SIG-M5 treated with dmso at 0.1 percent for 504 hours (cell line): Measurements from ENCODE around the gene CCNK.

Source experiments
- DNase-seq: peaks from one replicate; lab custom pipeline; 2025; ENCODE audit not compliant: unreplicated experiment; lab: John Stamatoyannopoulos, UW

Gene CCNK

DNA sequence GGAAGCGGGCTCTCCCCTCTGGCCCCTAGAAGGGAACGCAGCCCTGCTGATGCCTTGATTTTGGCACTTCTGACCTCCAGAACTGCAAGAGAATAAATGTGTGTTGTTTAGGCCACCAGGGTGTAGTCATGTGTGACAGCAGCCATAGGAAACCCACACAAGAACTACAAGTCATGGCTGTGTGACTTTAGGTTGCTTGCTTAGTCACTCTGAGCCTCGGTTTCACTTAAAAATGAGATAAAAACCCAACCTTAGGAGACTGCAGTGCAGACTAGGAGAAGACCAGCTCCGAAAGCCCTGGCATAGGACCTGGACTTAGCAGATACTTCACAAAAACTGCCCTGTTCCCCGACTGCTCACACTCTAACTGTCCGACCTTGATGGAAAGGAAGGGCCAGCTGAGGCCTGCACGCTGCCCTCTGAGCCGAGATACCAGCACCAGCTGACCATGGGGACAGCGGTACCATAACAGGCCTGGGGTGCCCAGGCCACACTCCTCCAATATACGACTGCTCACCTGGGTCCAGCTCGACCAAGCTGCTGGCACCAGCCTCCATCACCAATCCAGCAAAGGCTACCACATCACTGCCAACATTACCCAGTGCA lies 69.3 kb downstream of the CCNK start:
- no peak for DNase-seq

DNA sequence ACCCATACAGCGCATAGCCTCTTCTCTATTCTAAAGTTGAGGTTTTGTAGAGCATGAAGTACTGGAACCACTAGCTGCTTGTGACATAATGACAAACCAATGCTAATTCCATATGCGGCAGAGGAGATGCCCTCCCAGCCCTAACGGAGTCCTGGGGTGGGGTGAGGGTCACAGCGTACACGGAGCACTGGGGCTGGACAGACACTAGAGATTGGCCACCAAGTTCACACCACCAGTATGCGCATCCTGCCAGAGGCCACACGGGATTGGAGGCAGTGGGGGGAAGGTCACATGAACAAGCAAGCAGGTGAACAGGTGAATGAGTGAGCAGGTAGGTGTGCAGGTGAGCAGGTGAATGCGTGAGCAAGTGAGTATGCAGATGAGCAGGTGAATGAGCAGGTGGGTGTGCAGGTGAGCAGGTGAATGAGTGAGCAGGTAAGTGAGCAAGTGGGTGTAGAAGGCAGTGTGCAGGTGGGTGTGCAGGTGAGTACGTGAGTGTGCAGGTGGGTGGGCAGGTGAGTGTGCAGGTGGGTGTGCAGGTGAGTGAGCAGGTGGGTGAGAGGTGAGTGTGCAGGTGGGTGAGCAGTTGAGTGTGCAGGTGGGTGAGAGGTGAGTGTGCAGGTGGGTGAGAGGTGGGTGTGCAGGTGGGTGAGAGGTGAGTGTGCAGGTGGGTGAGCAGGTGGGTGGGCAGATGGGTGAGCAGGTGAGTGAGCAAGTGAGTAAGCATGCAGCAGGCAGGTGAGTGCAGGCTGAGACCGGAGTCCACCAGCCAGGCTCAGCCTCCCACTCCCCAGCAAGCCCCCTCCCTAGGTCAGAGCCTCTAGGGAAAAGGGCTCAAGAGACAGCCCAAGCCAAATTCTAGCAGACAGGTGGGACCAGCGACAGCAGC lies 70.1 kb downstream of the CCNK start:
- DNase-seq = no peak

DNA sequence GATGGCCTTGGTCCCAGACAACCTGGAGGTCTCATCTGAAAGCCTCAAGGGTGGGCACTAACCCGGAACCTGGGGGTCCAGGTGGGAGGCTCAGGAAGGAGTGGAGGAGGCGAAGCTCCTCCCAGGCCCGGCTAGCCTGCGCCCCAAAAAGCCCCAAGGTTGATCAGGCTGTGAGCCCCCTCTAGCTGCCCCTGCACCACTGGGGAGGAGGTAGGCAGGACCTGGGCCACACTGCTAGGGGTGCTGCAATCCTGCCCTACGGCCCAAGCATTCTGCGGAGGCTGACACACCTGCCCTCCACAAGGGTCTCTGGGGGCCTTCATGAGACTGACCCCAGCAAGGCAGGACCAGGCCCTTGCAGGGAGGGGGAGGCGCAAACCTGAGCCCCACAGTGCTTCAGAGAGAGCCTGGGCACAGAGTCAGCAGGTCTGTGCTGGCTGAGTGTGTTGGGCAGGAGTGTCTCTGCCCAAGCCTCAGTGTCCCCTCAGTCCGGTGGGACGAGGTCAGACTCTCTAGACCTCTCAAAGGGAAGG lies 70.9 kb downstream of the CCNK start:
- no peak for DNase-seq

DNA sequence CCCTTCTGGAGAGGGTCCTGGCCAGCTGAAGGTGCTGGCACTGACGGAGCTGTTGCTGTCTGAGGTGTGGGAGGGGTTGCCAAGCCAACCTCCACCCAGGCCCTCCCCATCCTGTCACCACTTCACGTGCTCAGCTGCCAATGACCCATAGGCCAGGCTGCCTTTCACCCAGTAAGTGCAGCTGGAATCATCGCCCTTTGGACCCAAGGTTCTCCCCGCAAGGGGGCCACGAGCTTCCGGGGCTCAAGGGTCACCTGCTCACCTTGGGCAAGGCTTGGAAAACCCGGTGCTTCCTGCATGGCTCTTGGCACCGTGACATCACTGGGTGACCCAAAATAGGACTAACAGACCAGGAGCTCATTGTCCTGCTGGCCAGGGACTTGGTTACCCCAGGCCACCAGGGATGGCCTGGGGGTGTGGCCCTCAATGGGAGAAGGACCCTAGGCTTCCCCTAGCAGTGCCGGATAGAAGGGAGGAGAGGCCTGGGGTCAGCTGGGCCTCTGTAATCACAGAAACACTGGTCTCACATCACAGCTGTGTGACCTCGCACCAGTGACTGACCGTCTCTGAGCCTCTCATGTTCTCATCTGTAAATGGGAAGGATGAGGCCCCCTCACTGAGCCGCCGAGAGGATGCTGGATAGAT lies 71.5 kb downstream of the CCNK start:
- no peak for DNase-seq

DNA sequence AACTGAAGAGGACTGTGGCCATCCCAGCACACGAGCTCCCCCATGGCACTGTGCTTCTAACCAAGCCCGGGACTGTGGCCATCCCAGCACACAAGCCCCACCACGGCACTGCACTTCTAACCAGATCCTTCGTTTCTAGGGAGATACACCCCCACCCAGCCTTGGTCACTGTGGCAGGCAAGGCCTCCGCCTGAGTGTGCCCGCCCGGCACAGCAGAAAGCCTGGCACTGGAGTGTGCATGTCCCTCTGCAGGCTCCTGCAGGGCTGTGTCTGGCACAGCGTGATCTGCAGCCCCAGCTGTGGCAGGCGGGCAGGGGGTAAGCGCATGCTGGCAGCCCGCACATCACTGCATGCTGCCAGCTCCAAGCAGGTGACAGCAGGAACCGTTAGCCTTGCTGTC lies 73.0 kb downstream of the CCNK start:
- no peak for DNase-seq

DNA sequence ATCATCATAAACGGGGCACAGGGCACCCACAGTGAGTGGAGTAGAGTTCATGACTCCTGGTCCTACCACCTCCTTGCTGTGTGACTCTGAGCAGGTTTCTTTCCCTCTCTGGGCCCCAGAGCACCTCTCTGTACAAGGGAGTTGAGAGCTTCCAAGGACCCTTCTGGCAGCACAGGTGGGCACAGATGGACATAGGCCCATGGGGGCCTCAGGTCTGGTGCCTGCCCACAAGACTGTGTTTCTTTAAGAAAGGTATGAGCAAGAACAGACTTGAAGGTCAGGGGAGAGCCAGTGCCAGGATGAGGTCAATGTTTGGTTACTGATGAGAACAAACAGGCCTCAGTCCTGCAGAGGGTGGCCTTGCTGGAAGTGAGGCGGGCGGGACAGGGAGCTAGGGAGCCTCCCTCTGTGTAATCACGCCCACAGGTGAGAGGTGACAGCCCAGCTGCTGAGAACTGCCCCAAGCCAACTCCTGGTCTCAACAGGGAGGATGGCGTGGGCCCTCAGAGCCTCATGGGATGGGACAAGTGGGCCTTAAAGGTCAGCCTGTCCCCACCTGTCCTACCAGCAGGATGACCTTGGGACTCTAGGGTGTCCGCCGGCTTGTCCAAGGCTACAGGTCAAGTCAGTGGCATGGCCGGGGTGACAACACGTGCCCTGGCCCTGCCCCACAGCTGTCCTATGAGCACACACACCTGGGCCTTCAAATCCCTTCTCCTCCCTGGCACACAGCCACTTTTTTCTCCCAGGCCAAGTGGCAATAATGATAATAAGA lies 73.7 kb downstream of the CCNK start:
- no peak for DNase-seq

DNA sequence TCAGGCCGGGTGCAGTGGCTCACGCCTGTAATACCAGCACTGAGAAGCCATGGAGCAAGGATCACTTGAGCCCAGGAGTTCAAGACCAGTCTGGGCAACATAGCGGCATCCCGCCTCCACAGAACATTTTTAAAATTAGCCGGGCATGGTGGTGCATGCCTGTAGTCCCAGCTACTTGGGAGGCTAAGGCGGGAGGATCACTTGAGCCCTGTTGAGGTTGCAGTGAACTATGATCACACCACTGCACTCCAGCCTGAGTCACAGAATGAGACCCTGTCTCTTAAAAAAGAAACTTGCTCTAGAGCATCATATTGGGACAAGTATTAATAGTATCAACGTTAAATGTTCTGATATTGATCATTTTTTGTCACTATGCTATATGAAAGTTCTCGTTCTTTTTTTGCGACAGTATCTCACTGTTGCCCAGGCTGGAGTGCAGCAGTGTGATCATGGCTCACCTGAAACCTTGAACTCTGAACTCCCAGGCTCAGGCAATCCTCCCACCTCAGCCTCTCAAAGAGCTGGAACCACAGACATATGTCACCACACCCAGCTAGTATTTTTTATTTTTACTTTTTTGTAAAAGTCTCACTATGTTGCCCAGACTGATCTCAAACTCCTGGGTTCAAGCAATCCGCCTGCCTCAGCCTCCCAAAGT lies 75.1 kb downstream of the CCNK start:
- DNase-seq = no peak

DNA sequence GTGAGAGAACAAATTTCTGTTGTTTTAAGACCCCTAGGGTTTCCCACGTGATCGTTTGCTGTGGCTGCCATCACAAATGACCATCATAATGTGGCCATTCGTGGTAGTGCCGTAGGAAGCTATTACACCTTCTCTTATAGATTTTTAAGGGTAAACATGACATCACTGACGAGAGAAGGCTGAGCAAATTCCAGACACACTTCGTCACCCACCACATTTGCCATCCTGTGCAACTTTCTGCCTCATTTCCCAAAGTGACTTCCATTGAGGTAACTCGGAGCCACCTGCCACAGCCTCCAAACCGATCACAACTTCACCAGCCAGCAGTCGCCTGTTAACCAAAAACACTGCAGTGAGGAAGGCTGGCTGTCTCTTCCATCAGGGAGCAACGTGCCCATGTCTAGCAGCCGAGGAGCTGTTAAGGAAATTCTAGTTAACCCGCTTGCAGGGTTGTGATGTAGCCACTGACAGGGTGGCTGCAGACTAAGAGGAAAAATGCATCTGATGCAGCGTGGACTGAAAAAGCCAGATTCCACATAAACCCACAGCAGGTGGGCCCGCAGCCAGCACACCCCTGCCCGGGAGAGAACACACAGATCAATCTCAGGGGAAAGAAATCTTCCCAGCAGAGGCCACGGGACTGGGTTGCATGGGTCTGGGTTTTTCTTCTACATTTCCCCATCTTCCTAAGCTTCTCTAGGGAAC lies 78.2 kb downstream of the CCNK start:
- no peak for DNase-seq

DNA sequence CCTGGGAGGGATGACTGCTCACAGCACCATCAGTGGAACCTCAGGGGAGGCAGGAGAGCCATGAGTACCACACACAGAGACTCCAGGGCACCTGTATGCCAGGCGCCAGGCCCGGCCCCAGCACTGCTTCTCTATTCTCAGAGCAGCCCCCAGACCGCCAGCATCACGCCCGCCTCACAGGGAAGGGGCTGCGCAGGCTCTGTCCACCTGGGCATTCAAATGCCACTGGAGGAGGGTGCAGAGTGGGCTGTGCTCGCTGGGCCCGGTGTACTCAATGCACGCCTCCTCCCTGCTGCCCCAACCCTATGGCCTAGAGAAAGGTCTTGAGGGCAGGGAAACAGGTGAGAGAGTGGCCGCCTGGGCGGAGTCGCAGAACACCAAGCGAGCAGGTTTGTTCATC lies 79.2 kb downstream of the CCNK start:
- DNase-seq = no peak

DNA sequence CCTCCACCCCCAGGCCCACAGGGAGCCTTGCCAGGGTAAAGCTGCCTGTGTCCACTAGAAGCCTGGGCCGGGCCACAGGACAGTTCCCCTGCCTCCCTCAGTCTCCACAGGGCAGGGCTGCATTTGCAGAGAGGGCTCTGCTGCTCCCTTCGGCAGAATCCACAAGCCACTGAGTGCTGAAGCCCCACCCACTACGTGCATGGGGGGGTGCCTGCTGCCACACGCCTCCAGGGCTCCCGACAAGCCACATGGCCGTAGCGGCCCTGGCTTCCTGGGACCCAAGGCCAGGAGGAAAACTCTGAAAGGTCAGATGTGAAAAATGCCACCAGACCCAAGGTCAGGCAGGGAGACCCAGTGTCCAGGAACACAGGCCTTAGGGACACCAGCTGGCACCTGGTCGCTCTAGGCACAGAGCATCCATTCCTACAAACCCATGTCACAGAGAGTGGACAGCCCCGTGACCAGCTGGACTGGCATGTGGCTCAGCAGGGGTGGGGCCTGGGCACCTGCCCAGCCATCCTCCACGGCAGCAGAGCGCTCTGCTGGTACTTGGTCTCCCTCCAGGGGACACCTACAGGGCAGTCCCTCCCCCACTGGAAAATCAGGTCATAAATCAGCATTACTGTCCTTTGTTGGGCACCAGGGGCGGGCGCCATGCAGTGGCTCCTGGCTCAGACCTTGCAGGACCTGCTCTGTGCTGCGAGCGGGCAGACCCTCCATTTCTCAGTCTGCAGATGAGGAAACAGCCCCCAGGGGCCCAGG lies 79.9 kb downstream of the CCNK start:
- DNase-seq = no peak

DNA sequence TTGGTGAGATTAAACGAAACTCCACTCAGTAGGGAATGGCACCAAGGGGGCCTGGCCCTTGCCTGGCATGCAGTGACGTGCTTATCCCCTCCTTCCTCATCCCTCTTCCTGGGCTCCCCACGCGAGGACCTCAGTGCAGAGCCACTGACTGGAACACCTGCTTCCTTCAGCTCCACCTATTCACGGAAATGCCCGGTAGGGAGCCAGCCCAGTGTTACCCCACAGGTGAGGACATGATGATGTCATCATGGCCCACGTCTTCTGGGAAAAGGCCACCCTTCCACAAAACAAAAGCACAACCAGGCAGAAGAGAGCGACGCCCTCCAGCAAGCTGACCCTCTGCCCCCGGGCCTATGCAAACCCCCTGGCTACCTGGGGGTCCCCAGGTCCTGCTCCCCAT lies 80.7 kb downstream of the CCNK start:
- no peak for DNase-seq
